Thyroid gland (tissue), 4 donors: Measurements from ENCODE around the gene OTOG. TPM values are rescaled to one million over a fixed set of nuclear protein-coding genes. Genes with fewer than 3 reads are reported as not detected.

Source experiments
- DNase-seq, 2 donors: peaks; one replicate each; pipeline ENCODE4 v3.0.0-alpha.2; 2019
- H3K27ac ChIP-seq, 3 donors: fragments of 200-600 bp; sonication (generic); 1 replicate in 2 of 3; 2 replicates in 1 of 3; pipeline ENCODE4 v1.5.1; 2016 to 2019; ENCODE audit warnings: mild to moderate bottlenecking in 1 of 3, moderate library complexity in 1 of 3
- H3K27me3 ChIP-seq: fragments of 200-600 bp; sonication (generic); one replicate; pipeline ENCODE4 v1.5.1; 2019
- H3K36me3 ChIP-seq, 2 donors: fragments of 200-600 bp; sonication (generic); one replicate each; pipeline ENCODE4 v1.5.1; 2016 to 2019
- H3K4me1 ChIP-seq, 2 donors: fragments of 200-600 bp; sonication (generic); one replicate each; pipeline ENCODE4 v1.5.1; 2017 to 2019
- H3K4me3 ChIP-seq, 3 donors: fragments of 200-600 bp; sonication (generic); replicated peaks in 1 of 3; 1 replicate in 2 of 3; 2 replicates in 1 of 3; pipeline ENCODE4 v1.5.1; 2016; ENCODE audit warnings: mild to moderate bottlenecking in 1 of 3
- H3K9me3 ChIP-seq: fragments of 200-600 bp; sonication (generic); one replicate; pipeline ENCODE4 v1.5.1; 2017
- CTCF ChIP-seq, 6 experiments: fragments of 200-600 bp in 3 of 6; fragments of 450-650 bp in 3 of 6; sonication (generic) in 3 of 6; IDR thresholded peaks; one replicate each; pipeline ENCODE4 v1.5.1; 2016 to 2019; ENCODE audit warnings: antibody characterized with exemption in 6 of 6, mild to moderate bottlenecking in 2 of 6, inconsistent platforms in 1 of 6, moderate library complexity in 1 of 6
- POLR2A ChIP-seq, 2 donors: fragments of 450-650 bp; IDR thresholded peaks; one replicate each; pipeline ENCODE4 v1.6.1; 2017; ENCODE audit warnings: antibody characterized with exemption in 2 of 2, mild to moderate bottlenecking in 2 of 2, moderate library complexity in 1 of 2
- WGBS, 2 donors: methylation state at CpG; one replicate each; pipeline ENCODE4 v1.1.5; 2017; 5-methylcytosine and 5-hydroxymethylcytosine counted together
- intact Hi-C: fragments of 100-400 bp; cut with DNase I; formaldehyde crosslinking; loops from one replicate; pipeline ENCODE4 v1.15.1; 2023
- total RNA-seq, 4 donors: library from RNA; depleted of rRNA; stranded (reverse); fragments of >200 nt; gene quantifications; one replicate each; pipeline ENCODE4 v1.2.3, GENCODE V29; 2016

Gene OTOG
- total RNA-seq, 4 donors from 2014 or later = not detected

- TF ChIP-seq POLR2A (IDR thresholded peaks at IDR 0.05) = no peak
- no peak for TF ChIP-seq CTCF (IDR thresholded peaks at IDR 0.05)
- Histone ChIP-seq H3K27ac (no peak overlapping the region), H3K36me3 (no peaks in the 10 kb centered on the region), H3K4me1 (no peaks in the 10 kb centered on the region), H3K4me3 (no peak overlapping the region), H3K9me3 (no peaks in the 10 kb centered on the region), H3K27me3 (no peaks in the 10 kb centered on the region)
- no peak for DNase-seq
- intact Hi-C loops = no loop called here
- WGBS, 2 donors = 67 to 83% methylated on average over 3 of the region's 3 CpGs
Observed at GRCh38 chr11:17538731-17539130, 8.3 kb upstream of the OTOG start.

GRCh38 chr11:17540807-17541206 is 6.3 kb upstream of the OTOG start:
- Histone ChIP-seq H3K27me3 (no peaks in the 10 kb centered on the region), H3K4me1 (no peaks in the 10 kb centered on the region), H3K4me3 (no peak overlapping the region), H3K9me3 (no peaks in the 10 kb centered on the region), H3K36me3 (no peaks in the 10 kb centered on the region), H3K27ac (no peak overlapping the region)
- DNase-seq = no peak
- TF ChIP-seq CTCF (IDR thresholded peaks at IDR 0.05) = no peak
- TF ChIP-seq POLR2A (IDR thresholded peaks at IDR 0.05) = no peak
- intact Hi-C loops = no loop called here
- 87 to 94% methylated on average over 4 of the region's 4 CpGs for WGBS, 2 donors

GRCh38 chr11:17541330-17541885 is 5.7 kb upstream of the OTOG start:
- intact Hi-C loops = no loop called here
- no peak for DNase-seq

GRCh38 chr11:17542249-17542648 is 4.8 kb upstream of the OTOG start:
- Histone ChIP-seq H3K4me1 (no peaks in the 10 kb centered on the region), H3K36me3 (no peaks in the 10 kb centered on the region), H3K9me3 (no peaks in the 10 kb centered on the region), H3K27me3 (no peaks in the 10 kb centered on the region), H3K27ac (no peak overlapping the region), H3K4me3 (no peak overlapping the region)
- intact Hi-C loops = no loop called here
- DNase-seq = no peak
- 86 to 97% methylated on average over 4 of the region's 4 CpGs for WGBS, 2 donors
- TF ChIP-seq CTCF (IDR thresholded peaks at IDR 0.05) (no peak), POLR2A (IDR thresholded peaks at IDR 0.05) (no peak)

More at GRCh38 chr11:17541330-17541885, 5.7 kb upstream of the OTOG start:
- H3K9me3 ChIP-seq = no peaks in the 10 kb centered on the region
- 79 to 85% methylated on average over 4 of the region's 4 CpGs for WGBS, 2 donors
- TF ChIP-seq POLR2A (IDR thresholded peaks at IDR 0.05) (no peak), CTCF (IDR thresholded peaks at IDR 0.05) (no peak)
- H3K27ac ChIP-seq = no peak overlapping the region
- H3K36me3 ChIP-seq = no peaks in the 10 kb centered on the region
- H3K27me3 ChIP-seq = no peaks in the 10 kb centered on the region
- no peak overlapping the region for H3K4me3 ChIP-seq
- H3K4me1 ChIP-seq = no peaks in the 10 kb centered on the region

- no peaks in the 10 kb centered on the region for H3K27me3 ChIP-seq
- no peak overlapping the region for H3K27ac ChIP-seq
- no peaks in the 10 kb centered on the region for H3K36me3 ChIP-seq
- no peaks in the 10 kb centered on the region for H3K4me1 ChIP-seq
- no peaks in the 10 kb centered on the region for H3K9me3 ChIP-seq
- H3K4me3 ChIP-seq = no peak overlapping the region
- intact Hi-C loops = no loop called here
- WGBS, 2 donors = 86 to 100% methylated on average over 2 of the region's 2 CpGs
- TF ChIP-seq POLR2A (IDR thresholded peaks at IDR 0.05) (no peak), CTCF (IDR thresholded peaks at IDR 0.05) (no peak)
- DNase-seq = no peak
Observed at GRCh38 chr11:17543041-17543440, 4.0 kb upstream of the OTOG start.
